ENCODE results near the gene CORO7.

Gene CORO7

GRCh38 chr16:4378999-4379690 is 37.3 kb downstream of the CORO7 start:
- no peak for TF ChIP-seq CTCF (IDR thresholded peaks at IDR 0.05; ENCODE audit: borderline replicate concordance, control extremely low read depth, extremely low read depth, insufficient read depth, missing control alignments)
- no peak for DNase-seq (ENCODE audit: low spot score)
- in situ Hi-C loops (cut with MboI; ENCODE audit: low sequenced_read_pairs, unreplicated experiment): no loop called here

- DNase-seq (ENCODE audit: low spot score): no peak
- in situ Hi-C loops (cut with MboI; ENCODE audit: low sequenced_read_pairs, unreplicated experiment): no loop called here
- TF ChIP-seq CTCF (IDR thresholded peaks at IDR 0.05; ENCODE audit: borderline replicate concordance, control extremely low read depth, extremely low read depth, insufficient read depth, missing control alignments): no peak
Measured at GRCh38 chr16:4378161-4378666, 38.2 kb downstream of the CORO7 start.

- TF ChIP-seq CTCF (IDR thresholded peaks at IDR 0.05; ENCODE audit: borderline replicate concordance, control extremely low read depth, extremely low read depth, insufficient read depth, missing control alignments): no peak
- no peak for DNase-seq (ENCODE audit: low spot score)
Measured at GRCh38 chr16:4377573-4378154, 38.7 kb downstream of the CORO7 start.

GRCh38 chr16:4376893-4377572 is 39.4 kb downstream of the CORO7 start:
- no peak for DNase-seq (ENCODE audit: low spot score)
- no peak for TF ChIP-seq CTCF (IDR thresholded peaks at IDR 0.05; ENCODE audit: borderline replicate concordance, control extremely low read depth, extremely low read depth, insufficient read depth, missing control alignments)
- in situ Hi-C loops (cut with MboI; ENCODE audit: low sequenced_read_pairs, unreplicated experiment): no loop called here

More at GRCh38 chr16:4377573-4378154, 38.7 kb downstream of the CORO7 start:
- in situ Hi-C loops (cut with MboI; ENCODE audit: low sequenced_read_pairs, unreplicated experiment): no loop called here

- in situ Hi-C loops (cut with MboI; ENCODE audit: low sequenced_read_pairs, unreplicated experiment): no loop called here
- DNase-seq (ENCODE audit: low spot score): no peak
- TF ChIP-seq CTCF (IDR thresholded peaks at IDR 0.05; ENCODE audit: borderline replicate concordance, control extremely low read depth, extremely low read depth, insufficient read depth, missing control alignments): no peak
Measured at GRCh38 chr16:4376126-4376892, 40.1 kb downstream of the CORO7 start.

- in situ Hi-C loops (cut with MboI; ENCODE audit: low sequenced_read_pairs, unreplicated experiment): no loop called here
- TF ChIP-seq CTCF (IDR thresholded peaks at IDR 0.05; ENCODE audit: borderline replicate concordance, control extremely low read depth, extremely low read depth, insufficient read depth, missing control alignments): no peak
- no peak for DNase-seq (ENCODE audit: low spot score)
Measured at GRCh38 chr16:4375717-4376116, 40.7 kb downstream of the CORO7 start.

All from GM13976 (cell line).